HepG2 (cell line): Measurements from ENCODE around the gene SPON1. TPM values are rescaled to one million over a fixed set of nuclear protein-coding genes. Genes with fewer than 3 reads are reported as not detected.

ENCODE experiments used
- ATAC-seq: fragments of 200-7000 bp; cut with Tn5 transposase; 3 replicates; pipeline ENCODE4 v1.9.1; 2020; ENCODE audit warnings: mild to moderate bottlenecking, moderate library complexity
- BruUV-seq: library from RNA; stranded (reverse); fragments of 400-500 nt; replicated peaks from 2 replicates; lab custom pipeline; 2021; lab: Mats Ljungman, UMichigan
- CTCF ChIA-PET: fragments of 300-600 bp; formaldehyde crosslinking; extraction: SDS; loops from one replicate; lab custom pipeline; 2021; ENCODE audit warnings: low total read pairs, inconsistent platforms, low intra/inter-chr PET ratio; lab: Yijun Ruan, JAX
- POLR2A ChIA-PET: fragments of 350-600 bp; sonication (Branson Sonifier 250); formaldehyde crosslinking; loops from one replicate; lab custom pipeline; 2020; ENCODE audit warnings: antibody characterized with exemption, inconsistent platforms; lab: Yijun Ruan, JAX
- DNase-seq: peaks from one replicate; pipeline ENCODE4 v3.0.0-alpha.2; 2015; ENCODE audit warnings: low spot score
- FAIRE-seq: peaks from 3 replicates; lab custom pipeline; 2011; peaks lifted over from hg19 to GRCh38; lab: Jason Lieb, UNC
- H2AFZ ChIP-seq: one replicate; pipeline ENCODE4 v1.6.1; 2011; ENCODE audit warnings: low read length, inconsistent platforms
- H3K27ac ChIP-seq: fragments of 300-600 bp; 3 replicates; pipeline ENCODE4 v1.8.0; 2011; ENCODE audit warnings: mixed run types, mild to moderate bottlenecking, mixed read lengths, low read length, inconsistent platforms; ENCODE audit not compliant: insufficient read depth; ENCODE audit errors: extremely low read length
- H3K27me3 ChIP-seq, 2 experiments: fragments of 200-600 bp in 1 of 2; 2 replicates in 1 of 2; 3 replicates in 1 of 2; pipeline versions ENCODE4 v1.6.0 to v1.8.0; 2011; ENCODE audit warnings: low read length in 2 of 2, mild to moderate bottlenecking in 2 of 2, moderate library complexity in 2 of 2, inconsistent platforms in 1 of 2; ENCODE audit not compliant: insufficient read depth in 2 of 2, control insufficient read depth in 1 of 2
- H3K36me3 ChIP-seq, 2 experiments: fragments of 200-600 bp in 1 of 2; replicated peaks in 1 of 2; 2 replicates in 1 of 2; 3 replicates in 1 of 2; pipeline versions ENCODE4 v1.5.1 to v1.8.0; 2011; ENCODE audit warnings: low read length in 2 of 2, inconsistent platforms in 1 of 2; ENCODE audit not compliant: insufficient read depth in 2 of 2, control insufficient read depth in 1 of 2
- H3K4me1 ChIP-seq: 2 replicates; pipeline ENCODE4 v1.5.1; 2012; ENCODE audit warnings: low read length, inconsistent platforms; ENCODE audit not compliant: insufficient read depth
- H3K4me2 ChIP-seq: 2 replicates; pipeline ENCODE4 v1.6.0; 2011; ENCODE audit warnings: low read depth, low read length, inconsistent platforms
- H3K4me3 ChIP-seq, 3 experiments: fragments of 200-600 bp in 1 of 3; sonication (generic), shearing (Covaris generic) in 1 of 3; replicated peaks in 1 of 3; 2 replicates each; pipeline ENCODE4 v1.5.1; 2011 to 2016; ENCODE audit warnings: low read length in 3 of 3, inconsistent platforms in 2 of 3, low read depth in 2 of 3, mild to moderate bottlenecking in 2 of 3, control low read depth in 1 of 3, mixed read lengths in 1 of 3; ENCODE audit not compliant: insufficient read depth in 1 of 3
- H3K79me2 ChIP-seq: one replicate; pipeline ENCODE4 v1.6.1; 2011; ENCODE audit warnings: low read length, inconsistent platforms; ENCODE audit not compliant: insufficient read depth
- H3K9ac ChIP-seq: 2 replicates; pipeline ENCODE4 v1.6.0; 2011; ENCODE audit warnings: mild to moderate bottlenecking, low read depth, low read length, inconsistent platforms; ENCODE audit not compliant: insufficient read depth
- H3K9me3 ChIP-seq: 2 replicates; pipeline ENCODE4 v1.5.1; 2012; ENCODE audit warnings: mild to moderate bottlenecking, low read length
- H4K20me1 ChIP-seq: 2 replicates; pipeline ENCODE4 v1.6.0; 2011; ENCODE audit warnings: inconsistent platforms, mild to moderate bottlenecking, low read length, moderate library complexity; ENCODE audit not compliant: insufficient read depth
- KLF11 ChIP-seq: IDR thresholded peaks from 2 replicates; pipeline ENCODE4 v1.6.1; 2016; ENCODE audit warnings: missing compliant biosample characterization
- MAFG ChIP-seq: sonication (generic); formaldehyde crosslinking; IDR thresholded peaks from 2 replicates; pipeline ENCODE4 v1.5.1; 2020; ENCODE audit warnings: mild to moderate bottlenecking, missing genetic modification reagents
- TSC22D2 ChIP-seq: sonication (generic); formaldehyde crosslinking; IDR thresholded peaks from 2 replicates; pipeline ENCODE4 v1.5.1; 2020; ENCODE audit warnings: missing genetic modification reagents, mild to moderate bottlenecking, borderline replicate concordance
- ZSCAN31 ChIP-seq: sonication (generic); formaldehyde crosslinking; IDR thresholded peaks from 2 replicates; pipeline ENCODE4 v1.5.0; 2020; ENCODE audit warnings: low read depth, mild to moderate bottlenecking, missing genetic modification reagents
- WGBS: methylation state at CpG from one replicate; pipeline ENCODE4 v1.1.6; 2017; ENCODE audit warnings: low lambda C conversion rate; 5-methylcytosine and 5-hydroxymethylcytosine counted together
- in situ Hi-C: cut with HindIII; loops from 2 replicates; pipeline ENCODE4 v1.10.0; 2017; ENCODE audit warnings: low pct_unique_long_range_greater_than_20kb; ENCODE audit not compliant: extremely low pct_ligation_motif_present
- intact Hi-C: fragments of 100-400 bp; cut with micrococcal nuclease; formaldehyde crosslinking; loops from one replicate; pipeline ENCODE4 v1.10.0; 2022; ENCODE audit not compliant: unreplicated experiment
- polyA plus RNA-seq, 8 experiments: library from polyadenylated mRNA; depleted of rRNA in 3 of 8; stranded (reverse) in 7 of 8; unstranded in 1 of 8; fragments of >200 nt; fragmentation: Illumina TruSeq in 4 of 8; extraction: Trizol in 4 of 8; gene quantifications; 2 replicates each; pipeline versions ENCODE4 v1.2.1 to v1.2.3, GENCODE V29; 2011 to 2016; ENCODE audit warnings: low read depth in 4 of 8, missing spikeins in 1 of 8, mixed read lengths in 1 of 8; ENCODE audit not compliant: insufficient read depth in 1 of 8
- total RNA-seq, 5 experiments: library from RNA; depleted of rRNA; stranded (reverse); fragments of >200 nt; fragmentation: Illumina TruSeq; extraction: Trizol; gene quantifications; 2 replicates each; pipeline ENCODE4 v1.2.3, GENCODE V29; 2016; ENCODE audit warnings: low read depth in 1 of 5
- TF ChIP-seq, protein P1 (sequence below): IDR thresholded peaks from 2 replicates; pipeline ENCODE4 v1.6.1; 2016; ENCODE audit warnings: mild to moderate bottlenecking, missing biosample characterization, missing genetic modification reagents

Gene SPON1
- total and polyA plus RNA-seq, 2 of the 13 experiments (the other 11 are each of a cell fraction or from before 2014, with no cell fraction given): not detected

DNA sequence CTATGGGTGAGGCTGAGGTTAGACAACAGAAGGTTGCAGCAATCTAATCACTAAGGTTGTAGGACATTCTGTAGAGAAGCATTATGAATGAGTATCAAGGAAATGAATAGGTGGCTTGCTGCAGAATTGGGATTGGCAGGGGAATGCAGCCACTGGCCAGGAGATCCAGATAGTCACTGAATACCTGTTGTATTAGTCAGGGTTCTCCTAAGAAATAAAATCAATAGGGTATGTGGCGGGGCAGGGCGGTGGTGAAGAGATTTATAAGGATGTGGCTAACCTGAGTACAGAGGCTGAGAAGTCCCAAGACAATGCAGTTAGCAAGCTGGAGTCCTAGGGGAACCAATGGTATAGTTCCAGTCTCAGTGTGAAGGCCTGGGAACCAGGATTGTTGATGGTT is 163.0 kb downstream of the SPON1 start:
- H4K20me1 ChIP-seq: no peaks in the 10 kb centered on the region
- H3K27me3 ChIP-seq: no peaks in the 10 kb centered on the region
- CTCF ChIA-PET: no interaction called here
- no peak overlapping the region for H3K27ac ChIP-seq
- H3K9ac ChIP-seq: no peak overlapping the region
- TF ChIP-seq ZSCAN31 (CRISPR knock-in tag): no peak
- TF ChIP-seq, all 625 proteins: peak for 0
- no TSS peak for BruUV-seq
- FAIRE-seq: no peak
- no peak for DNase-seq
- in situ Hi-C loops (no loop called here), intact Hi-C loops (no loop called here)
- Histone ChIP-seq H3K4me3 (no peak overlapping the region), H3K79me2 (no peaks in the 10 kb centered on the region), H3K9me3 (no peaks in the 10 kb centered on the region), H3K36me3 (no peaks in the 10 kb centered on the region), H3K4me1 (no peaks in the 10 kb centered on the region), H2AFZ (no peak overlapping the region), H3K4me2 (no peak overlapping the region)
- 21% methylated on average over 2 of the region's 2 CpGs for WGBS
- POLR2A ChIA-PET: no interaction called here
- no peak for ATAC-seq

DNA sequence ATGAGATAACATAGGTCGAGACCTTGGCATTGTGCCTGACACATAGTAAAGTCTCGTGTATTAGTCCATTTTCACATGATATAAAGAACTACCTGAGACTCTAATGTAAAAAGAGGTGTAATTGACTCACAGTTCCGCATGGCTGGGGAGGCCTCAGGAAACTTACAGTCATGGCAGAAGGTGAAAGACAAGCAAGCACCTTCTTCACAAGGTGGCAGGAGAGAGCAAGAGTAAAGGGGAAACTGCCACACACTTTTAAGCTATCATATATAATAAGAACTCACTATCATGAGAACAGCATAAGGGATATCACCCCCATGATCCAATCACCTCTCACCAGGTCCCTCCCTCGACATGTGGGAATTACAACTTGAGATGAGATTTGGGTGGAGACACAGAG is 165.2 kb downstream of the SPON1 start:
- no peak for ATAC-seq
- 16% methylated on average over 4 of the region's 4 CpGs for WGBS
- Histone ChIP-seq H3K4me1 (no peaks in the 10 kb centered on the region), H3K27me3 (no peaks in the 10 kb centered on the region), H4K20me1 (no peaks in the 10 kb centered on the region), H3K4me2 (no peak overlapping the region), H3K9me3 (no peaks in the 10 kb centered on the region), H3K36me3 (no peaks in the 10 kb centered on the region), H3K27ac (no peak overlapping the region), H3K9ac (no peak overlapping the region), H3K4me3 (no peak overlapping the region), H2AFZ (no peak overlapping the region), H3K79me2 (no peaks in the 10 kb centered on the region)
- ChIA-PET CTCF (no interaction called here), POLR2A (no interaction called here)
- in situ Hi-C loops (no loop called here), intact Hi-C loops (no loop called here)
- no peak for DNase-seq
- BruUV-seq: no TSS peak
- no peak for FAIRE-seq
- TF ChIP-seq, protein P1, sequence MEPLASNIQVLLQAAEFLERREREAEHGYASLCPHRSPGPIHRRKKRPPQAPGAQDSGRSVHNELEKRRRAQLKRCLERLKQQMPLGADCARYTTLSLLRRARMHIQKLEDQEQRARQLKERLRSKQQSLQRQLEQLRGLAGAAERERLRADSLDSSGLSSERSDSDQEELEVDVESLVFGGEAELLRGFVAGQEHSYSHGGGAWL (CRISPR knock-in tag): no peak
- TF ChIP-seq MAFG (CRISPR knock-in tag) (no peak), KLF11 (CRISPR knock-in tag) (no peak), TSC22D2 (CRISPR knock-in tag) (no peak)
